Keratinocyte (primary cell): Measurements from ENCODE around the gene INHBB.

ENCODE experiments used
- CTCF ChIP-seq, 3 experiments: IDR thresholded peaks in 1 of 3; conservative IDR thresholded peaks in 1 of 3; optimal IDR thresholded peaks in 1 of 3; 2 replicates in 2 of 3; 3 replicates in 1 of 3; pipeline versions ENCODE3 to v1.5.1; 2011; ENCODE audit warnings: low read length in 3 of 3, mild to moderate bottlenecking in 3 of 3, moderate library complexity in 2 of 3, control low read depth in 1 of 3, inconsistent platforms in 1 of 3; ENCODE audit not compliant: insufficient read depth in 2 of 3; ENCODE audit errors: extremely low read depth in 1 of 3
- EZH2 ChIP-seq: IDR thresholded peaks from one replicate; pipeline ENCODE4 v1.6.1; 2012; ENCODE audit warnings: inconsistent platforms, mild to moderate bottlenecking, low read length, moderate library complexity

GRCh38 chr2:120349440-120349921, 3.5 kb downstream of the INHBB start:
- no peak for TF ChIP-seq CTCF (optimal IDR thresholded peaks at IDR 0.05 in 1 of 3, IDR thresholded peaks at IDR 0.05 in 1 of 3, conservative IDR thresholded peaks at IDR 0.05 in 1 of 3; ENCODE audit: extremely low read depth in 1 of 3, insufficient read depth in 2 of 3, low read length in 3 of 3)
- TF ChIP-seq EZH2: no peak
